GM19025 (cell line): ENCODE measurements around the gene M1AP.
A peak's percentile ranks its signal among the peaks of the same experiment; 100 is the strongest.
"Not testable (repeated sequence)": the region's sequence is repeated elsewhere in the genome, so short reads cannot be mapped to it uniquely, and the experiment has no call there.

ENCODE experiments used
- ATAC-seq: cut with Tn5 transposase; IDR thresholded peaks from one replicate; pipeline ENCODE4 v1.9.1; 2021; ENCODE audit warnings: mild to moderate bottlenecking, low read depth, moderate library complexity; ENCODE audit not compliant: unreplicated experiment

M1AP gene

DNA sequence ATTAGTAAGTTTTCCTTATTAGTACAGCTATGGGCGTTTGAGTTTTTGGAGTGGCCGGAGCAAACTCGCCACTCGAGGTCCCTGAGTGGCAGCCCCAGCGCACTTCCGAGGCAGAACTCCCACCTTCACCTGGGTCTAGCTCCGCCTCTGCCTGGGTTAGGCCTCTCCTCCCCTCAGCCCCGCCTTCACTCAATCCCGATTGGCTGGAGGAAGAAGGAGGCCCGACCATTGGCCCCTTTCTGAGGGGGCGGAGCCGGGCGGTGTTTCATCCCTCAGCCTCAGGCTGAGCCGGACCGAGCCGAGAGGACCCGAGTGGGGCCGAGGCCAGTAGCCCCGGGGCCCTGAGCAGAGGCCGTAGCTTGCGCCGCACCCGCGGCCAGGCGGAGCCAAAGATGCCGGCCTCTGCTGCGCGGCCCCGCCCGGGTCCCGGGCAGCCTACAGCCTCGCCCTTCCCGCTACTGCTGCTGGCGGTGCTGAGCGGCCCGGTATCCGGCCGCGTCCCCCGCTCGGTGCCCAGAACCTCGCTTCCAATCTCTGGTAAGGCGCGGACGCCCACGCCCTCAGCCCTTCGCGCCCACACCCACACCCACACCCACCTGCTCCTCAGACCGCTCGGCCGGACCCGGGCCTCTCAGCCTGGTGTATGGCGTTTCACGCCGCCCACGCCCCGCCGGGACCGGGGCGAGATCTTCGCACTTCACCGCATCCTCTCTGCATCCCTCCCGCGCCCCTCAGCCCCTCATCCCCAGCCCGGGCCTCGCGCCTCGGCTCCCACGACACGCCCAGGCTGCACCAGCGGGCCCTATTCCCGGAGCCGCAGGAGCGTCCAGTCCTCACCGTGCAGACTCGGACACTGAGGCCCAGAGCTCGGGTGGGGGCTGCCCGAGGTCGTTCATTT is 6.1 kb upstream of the M1AP start, which contains the start of gene SEMA4F:
Gene SEMA4F, plus strand, starts transcription at position 263 of the 898 bp plus-strand sequence. Its CDS starts 130 bp downstream, at position 393.
- ATAC-seq = peak; percentile 99

DNA sequence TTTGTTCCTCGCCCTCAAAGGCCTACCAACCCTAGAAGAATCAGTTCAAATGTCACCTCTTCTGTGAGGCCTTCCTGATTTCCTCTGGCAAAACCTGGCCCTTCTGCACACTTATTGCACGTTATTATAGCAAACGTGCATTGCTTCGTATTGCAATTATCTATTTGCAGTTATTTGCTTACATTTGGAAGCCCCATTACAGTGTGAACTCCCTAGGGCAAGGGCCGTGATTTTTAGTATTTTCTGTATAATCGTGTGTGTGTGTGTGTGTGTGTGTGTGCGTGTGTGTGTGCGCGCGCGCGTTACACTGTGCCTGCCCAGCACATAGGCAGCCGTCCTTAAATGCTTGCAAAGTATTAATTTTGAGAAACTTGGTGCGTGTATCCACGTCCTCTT is 5.5 kb upstream of the M1AP start:
- ATAC-seq = peak; percentile 10

DNA sequence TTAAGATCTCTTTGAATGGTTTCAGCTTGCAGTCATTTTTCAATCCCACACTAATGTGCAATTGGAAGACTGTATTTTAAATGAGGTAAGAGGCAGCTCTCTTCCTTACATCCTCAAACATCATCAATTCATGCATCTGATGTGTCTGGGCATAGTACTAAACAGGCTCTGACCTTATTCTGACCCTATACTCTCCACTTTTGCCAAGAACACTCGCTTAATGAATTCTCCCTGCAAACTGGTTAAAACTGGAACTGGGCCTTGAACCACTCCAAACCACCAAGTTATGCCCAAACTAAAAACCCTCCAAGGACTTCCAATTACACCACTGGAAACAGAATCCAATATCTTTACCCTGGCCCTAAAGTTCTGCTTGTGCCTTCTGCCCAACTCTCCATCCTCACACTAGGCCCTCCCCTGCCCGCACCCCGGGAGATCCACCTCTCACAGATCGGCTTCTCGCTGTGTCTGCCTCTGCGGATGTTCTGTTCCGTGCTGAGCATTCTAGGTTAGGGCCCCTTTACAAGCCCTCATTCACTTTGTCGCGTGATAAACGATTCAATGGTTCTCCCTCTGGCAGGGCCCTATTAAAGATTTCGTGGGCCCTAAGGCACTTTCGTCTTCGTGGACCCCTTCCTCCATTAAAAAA is 1.2 kb downstream of the M1AP start:
- ATAC-seq = no peak

DNA sequence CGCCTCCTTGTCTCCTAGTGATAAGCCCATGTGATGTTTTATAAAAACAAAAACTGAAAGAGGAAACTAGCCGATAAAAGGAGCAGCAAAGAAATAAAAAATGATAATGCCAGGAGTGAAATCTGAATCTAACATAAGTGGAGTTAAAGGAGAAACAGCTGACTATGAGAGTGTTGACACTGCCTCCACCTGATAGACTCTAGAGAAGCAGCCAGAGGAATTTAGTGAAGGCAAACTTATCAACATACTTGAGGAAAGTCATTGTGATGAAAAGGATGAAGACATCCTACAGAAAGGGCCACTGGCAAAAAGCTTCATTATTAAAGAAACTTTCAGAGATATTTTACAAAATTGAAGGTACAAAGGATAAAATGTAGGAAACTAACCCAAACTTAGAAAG is 1.9 kb downstream of the M1AP start:
- no peak for ATAC-seq

DNA sequence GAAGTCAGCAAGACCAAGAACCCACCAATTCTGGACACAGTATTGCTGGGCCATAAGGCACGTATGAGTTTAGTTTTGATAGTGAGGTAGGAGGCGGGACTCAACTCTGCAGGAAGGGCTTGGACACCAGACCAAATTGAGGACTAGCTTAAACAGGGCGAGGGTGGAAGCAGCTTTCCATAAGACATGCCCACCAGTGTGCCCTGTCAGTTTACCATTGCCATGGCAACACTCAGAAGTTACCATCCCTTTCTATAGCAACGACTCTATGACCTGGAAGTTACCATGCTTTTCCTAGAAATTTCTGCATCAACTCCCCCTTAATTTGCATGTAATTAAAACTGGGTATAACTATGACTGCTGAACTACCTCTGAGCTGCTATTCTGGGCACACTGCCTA is 2.8 kb downstream of the M1AP start:
- ATAC-seq = no peak

DNA sequence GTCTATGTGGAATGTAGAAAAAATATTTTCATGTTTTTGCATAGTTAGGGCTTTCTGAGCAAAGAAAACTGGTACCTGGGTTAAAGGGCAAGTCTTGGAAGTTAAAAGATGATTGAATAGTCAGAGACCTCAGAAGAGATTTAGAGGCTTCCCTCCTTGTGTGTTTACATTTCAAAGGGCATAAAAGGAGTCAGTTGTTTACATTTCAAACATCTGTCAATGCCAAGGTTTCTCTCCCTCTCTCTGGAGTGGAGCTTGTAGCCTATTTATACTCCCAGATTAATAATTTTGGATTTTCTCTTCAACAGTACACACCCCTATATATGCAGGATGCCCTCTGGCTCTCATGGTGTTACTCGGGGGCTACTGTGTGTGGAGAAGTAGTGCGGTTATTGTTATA is 8.6 kb downstream of the M1AP start:
- ATAC-seq = no peak

DNA sequence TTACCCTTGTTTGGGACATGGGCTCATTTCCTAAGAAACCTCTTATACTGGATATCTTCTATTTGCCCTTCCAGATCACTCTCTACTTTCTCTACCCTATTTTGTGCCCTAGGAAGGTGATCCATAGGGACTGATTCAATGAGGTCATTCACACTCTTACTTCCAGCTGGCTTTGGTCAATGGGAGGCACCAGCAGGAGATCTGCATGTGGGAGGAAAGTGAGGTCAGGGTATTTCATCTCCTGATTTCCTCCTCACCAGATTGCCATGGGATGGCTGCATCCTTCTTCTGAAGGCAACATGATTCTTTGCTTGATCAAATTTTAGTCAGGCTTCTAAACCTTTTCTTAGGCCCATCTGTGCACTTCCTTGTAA is 15.2 kb downstream of the M1AP start:
- no peak for ATAC-seq

DNA sequence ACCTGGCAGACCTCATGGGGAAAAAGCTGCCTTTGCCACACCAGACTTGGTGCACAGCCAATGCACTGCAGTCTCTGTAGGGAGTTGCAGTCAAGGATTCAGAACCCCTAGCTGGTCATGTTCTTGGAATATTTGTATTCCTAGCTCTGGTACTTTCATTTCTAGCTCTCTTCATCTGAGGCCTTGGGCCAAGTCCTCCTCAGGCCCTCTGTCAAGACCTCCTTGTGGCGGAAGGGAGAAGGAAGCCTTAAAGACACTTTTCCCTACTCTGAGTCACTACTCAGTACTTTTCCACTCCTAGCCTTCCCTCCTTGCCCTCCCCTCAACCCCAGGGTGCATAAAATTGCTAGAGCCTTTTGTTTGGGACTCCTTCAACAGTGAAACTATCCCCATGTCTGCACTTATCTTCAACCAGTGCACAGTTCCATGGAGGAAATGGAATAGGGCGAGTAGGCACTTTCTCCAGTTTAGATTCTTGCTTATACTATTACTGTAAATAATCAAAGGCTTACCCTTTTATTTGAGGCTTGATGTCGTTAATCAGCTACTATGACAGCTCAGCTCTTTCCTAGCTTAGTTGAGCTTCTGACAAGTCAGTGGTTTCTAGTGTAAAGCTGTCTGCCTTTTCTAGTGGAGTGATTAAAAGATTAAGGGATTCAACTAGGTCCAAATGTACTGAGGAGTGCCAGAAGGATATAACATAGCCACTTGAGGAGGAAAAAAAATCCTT is 15.8 kb downstream of the M1AP start:
- ATAC-seq = no peak

DNA sequence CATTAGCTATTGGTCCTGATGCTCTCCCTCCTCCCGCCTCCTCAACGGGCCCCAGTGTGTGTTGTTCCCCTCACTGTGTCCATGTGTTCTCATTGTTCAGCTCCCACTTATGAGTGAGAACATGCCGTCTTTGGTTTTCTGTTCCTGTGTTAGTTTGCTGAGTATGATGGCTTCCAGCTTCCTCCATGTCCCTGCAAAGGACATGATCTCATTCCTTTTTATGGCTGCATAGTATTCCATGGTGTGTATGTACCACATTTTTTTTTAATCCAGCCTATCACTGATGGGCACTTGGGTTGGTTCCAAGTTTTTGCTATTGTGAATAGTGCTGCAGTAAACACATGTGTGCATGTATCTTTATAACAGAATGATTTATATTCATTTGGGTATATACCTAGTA is 17.7 kb downstream of the M1AP start:
- not testable (repeated sequence) for ATAC-seq

DNA sequence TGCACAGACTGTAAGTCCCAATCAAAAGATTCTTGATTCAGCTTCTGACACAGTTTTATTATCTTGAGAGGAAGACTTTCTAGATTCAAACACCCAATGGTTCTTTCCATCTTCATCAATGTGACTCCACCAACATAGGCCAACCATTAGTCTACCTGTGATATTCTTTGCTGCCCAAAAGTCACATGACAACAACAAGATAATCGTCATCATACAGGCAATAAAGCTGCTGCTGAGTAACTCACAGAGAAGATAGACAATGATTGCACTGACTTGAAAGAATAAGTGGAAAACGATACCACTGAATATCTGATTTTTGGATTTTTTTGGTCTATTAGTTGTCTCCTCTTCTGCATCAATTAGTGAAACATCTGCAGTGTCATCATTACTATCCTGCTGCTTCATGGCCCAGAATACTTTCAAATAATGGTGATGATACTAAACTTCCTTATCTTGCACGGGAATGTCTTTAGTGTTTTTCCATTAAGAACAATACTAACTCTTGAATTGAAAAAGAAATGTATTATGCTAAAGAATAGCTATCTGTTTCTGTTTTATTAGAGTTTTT is 19.5 kb downstream of the M1AP start:
- ATAC-seq = no peak

DNA sequence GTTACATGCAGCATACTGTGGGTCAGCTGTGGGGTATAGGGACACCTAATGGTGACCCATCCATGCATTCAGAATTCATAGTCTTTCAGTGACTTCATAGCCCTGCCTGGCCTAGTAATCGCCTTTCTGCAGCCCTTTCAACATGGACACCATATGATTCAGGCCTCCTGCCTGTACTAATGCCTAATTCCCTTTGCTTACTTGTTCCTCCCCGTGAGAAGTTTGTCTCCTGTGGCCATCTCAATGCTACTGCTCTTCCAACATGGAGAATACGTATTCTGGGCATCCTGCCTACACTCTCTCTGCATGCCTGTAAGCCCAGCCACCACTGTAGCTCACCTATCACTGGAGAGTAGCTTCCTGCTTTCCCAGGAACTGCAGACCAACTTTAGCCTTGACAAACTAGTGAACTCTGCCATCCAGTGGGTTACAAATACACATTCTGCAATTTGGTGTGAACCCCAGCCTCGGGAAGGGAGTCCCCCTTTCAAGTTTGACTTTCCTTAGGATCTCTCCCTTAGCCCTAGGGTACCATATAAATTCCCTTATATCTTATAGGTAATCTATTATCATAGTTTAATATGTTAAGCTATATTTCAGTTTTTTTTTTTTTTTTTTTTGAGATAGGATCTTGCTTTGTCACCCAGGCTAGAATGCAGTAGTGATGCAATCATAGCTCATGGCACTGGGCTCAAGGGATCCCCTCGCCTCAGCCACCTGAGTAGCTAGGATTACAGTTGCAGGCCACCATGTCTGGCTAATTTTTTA is 22.3 kb downstream of the M1AP start:
- no peak for ATAC-seq

DNA sequence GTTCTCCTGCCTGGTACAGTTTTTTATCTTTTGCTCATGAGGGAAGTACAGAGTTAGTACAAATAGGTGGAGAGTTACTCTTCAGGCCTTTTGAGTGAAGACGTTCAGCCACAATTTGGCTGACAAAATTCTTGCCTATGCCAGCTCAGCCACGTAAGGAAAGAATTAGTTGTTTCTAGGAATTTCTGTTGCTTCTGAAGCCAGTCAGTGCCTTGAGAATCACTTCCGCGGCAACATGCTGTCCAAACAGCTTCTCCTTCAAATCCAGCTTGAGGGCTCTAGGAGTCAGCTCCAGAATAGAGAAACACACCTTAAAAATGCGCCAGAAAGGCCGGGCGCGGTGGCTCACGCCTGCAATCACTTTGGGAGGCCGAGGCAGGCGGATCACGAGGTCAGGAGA is 27.5 kb downstream of the M1AP start:
- no peak for ATAC-seq

DNA sequence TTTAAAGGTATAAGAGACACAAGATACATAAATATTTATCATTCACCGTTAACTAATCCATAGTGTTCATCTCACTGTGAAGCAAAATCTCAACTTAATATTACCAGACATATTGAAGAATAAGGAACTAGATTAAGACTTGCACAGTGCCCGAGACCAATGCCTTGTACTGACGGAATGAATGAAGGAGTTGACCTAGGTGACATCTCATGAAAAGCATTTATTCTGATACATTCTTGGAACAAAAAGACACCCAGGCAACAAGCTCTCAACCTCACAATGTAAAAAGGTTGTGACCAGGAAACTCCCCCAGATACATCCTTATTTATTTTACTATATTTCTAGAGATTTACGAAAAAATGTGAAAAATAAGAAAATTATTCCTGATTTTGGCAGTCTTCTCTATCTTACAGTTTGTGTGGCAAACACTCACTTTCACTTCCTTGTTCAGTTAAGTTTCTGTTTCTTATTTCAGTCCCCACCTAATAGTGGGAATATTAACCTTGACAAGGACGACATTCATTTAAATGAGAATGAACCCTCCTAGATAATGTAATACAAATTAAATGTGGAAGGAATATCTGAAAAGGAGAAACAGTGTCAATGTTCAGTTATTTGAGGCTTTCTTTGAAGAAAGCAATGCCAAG is 28.4 kb downstream of the M1AP start:
- no peak for ATAC-seq

DNA sequence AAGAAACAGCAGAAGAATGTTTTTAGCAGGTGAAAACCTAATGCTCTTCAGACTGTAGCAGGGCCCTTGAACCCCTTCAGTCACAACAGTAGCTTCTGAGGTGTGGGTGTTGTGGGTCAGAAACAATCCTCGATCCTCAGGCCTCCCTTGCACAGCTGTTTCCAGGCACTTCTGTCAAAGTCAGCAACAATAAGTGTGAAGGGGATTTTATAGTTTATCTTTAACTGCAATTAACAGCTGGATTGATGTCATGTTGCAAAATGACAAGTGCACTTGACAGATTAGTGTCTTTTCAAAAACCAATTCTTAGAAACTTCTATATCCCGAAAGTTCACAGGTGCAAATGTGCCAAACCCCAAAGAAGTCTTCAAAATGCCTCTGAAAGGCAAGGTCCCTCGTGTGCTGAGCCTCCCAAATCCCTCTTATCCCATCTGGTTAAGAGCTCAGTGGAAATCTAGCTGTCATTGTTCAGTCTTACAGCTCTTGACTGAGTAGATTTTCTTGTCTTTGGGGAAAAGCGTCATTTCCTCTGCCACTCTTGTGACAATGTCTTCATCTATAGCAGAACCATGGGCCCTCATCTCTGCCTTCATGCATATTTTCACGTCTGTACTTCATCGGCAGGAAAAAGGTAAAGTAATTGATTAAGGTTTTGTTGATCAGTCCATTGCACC is 29.6 kb downstream of the M1AP start:
- no peak for ATAC-seq

DNA sequence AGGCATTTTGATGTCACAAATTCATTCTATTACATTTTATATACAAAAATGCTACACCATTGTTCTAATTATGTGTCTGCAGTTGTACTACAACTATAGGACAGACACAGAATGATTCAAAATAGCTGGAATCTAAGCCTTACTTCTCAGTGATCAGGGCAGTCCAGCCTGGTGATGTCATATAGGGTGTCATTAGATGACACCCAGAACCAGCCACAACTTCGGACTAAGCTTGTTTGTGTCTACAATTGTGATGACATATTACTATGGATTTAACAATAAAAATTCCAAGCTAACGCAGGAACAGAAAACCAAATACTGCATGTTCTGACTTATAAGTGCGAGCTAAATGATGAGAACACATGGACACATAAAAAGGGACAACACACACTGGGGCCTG is 31.0 kb downstream of the M1AP start:
- no peak for ATAC-seq

DNA sequence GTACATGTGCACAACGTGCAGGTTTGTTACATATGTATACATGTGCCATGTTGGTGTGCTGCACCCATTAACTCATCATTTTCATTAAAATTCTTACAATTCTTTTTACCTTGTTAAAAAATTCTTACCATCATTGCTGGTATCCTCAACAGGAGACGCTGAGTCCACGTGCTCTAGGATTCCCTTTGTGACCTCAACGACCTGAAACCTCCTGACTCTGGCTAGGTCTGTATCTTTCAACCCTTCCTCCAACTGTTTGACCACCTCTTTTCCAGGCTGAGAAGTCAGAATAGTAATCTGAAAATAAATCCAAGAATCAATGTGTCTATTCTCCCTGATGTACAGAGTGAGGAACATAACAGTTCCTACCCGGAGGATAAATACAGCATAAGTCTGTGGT is 41.2 kb downstream of the M1AP start:
- ATAC-seq = no peak

DNA sequence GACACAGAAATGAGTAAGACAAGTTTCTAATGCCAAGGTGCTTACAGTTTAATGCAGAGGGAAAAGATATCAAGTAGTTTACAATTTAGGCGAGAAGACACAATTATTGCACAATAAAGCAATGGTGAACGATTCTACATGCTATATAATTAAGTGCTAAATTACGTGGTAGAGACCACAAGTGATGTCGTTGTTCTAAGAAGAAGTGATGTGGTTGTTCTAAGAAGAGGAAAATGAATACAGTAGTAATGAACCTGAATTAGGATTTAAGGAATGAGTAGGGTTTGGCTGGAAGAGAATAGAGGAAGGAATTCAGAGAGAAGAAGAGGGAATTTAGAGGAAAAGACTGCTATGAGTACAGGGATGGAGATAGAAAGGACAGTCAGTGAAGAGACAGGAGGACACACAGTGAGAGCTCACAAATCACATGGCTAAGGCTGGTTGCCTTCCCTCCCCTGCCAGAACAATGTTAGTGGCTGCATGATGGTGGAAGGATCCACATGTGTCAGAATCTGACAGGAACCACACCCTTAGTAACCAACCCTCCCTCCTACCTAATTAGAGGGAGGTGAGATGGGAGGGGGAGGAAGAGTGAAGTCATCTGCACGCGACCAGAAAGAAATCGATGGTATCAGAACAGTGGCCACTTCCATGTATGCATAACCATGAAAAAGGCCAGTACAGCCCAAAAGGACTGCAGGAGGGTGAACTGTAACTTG is 44.7 kb downstream of the M1AP start:
- no peak for ATAC-seq

DNA sequence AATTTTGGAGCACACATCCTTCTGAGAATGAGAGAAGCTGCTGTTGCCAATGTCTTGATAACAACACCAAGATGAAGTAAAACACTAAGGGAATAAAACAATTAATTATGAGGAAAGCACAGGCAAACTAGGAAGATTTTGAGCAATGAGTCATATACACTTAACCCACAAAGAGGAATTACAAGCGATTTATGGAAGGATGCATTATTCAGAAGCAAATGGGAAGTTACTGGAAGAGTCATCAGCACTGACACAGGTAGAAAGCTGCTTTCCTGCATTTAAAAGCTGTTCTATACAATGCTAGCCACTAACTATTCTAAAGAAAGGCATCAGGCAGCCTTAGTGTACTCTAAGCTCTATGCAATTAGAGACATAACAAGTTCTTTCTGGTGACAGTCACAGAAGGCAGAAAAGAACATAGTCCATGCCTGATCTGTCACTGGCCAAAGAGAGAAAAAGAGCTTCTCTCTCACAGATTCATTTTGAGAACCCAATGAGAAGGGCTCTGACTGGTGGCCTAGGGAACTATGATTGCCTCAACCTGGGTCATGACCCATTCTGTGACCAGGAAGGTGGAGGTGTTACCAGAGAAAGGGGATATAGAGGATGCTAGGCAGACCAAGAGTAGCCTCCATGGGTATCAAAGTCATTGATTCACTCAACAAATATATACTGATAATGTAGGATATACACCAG is 45.4 kb downstream of the M1AP start:
- ATAC-seq = no peak
